HG02798 (cell line): Measurements from ENCODE around the gene EIF3I.

Experiments
- ATAC-seq: cut with Tn5 transposase; IDR thresholded peaks from one replicate; pipeline ENCODE4 v1.9.1; 2021; ENCODE audit warnings: mild to moderate bottlenecking; ENCODE audit not compliant: unreplicated experiment, poor library complexity

The EIF3I gene

DNA sequence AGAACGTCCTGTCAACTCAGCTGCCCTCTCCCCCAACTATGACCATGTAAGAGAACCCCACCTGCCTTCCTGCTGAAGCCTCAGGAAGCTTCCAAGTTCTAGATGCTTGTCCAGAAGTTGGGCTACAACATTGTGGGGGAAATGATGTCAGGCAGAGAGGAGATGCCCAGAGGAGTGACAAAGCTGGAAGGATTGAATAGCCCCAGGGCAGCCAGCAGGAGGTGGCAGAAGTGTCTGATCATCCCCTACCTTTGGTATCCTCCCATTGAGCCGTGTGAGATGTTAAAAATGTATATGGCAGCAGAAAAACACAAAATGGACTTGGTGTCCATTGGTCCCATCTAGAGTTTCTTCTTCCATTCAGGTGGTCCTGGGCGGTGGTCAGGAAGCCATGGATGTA lies 6.6 kb downstream of the EIF3I start:
- ATAC-seq: no peak

DNA sequence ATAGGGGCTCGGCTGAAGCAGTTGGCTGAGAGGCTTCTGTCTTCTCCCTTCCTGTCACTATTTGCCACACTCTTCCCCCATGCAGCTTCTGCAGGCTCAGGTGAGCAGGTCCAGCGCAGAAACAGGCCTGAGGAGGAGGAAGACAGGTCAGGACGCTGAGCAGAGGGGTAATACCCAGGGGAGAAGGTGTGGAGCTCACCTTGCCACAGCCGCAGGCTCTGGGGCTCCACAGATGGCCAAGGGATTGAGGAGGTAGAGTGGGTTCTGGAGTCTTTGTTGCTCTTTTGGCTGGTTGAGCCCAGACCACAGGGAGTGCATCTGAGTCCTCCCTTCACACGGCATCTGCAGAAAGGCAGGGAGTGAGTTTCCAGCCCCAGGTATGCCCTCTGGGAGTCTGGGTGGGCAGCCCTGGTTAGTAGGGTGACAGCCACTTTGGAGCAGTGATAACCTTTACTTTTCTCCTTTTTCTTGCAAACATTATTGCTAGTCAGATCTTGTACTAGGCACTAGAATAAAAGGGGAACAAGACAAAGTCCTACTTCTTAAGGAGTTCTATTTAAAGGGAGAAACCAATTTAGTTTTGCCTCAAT lies 9.7 kb downstream of the EIF3I start:
- ATAC-seq: no peak

DNA sequence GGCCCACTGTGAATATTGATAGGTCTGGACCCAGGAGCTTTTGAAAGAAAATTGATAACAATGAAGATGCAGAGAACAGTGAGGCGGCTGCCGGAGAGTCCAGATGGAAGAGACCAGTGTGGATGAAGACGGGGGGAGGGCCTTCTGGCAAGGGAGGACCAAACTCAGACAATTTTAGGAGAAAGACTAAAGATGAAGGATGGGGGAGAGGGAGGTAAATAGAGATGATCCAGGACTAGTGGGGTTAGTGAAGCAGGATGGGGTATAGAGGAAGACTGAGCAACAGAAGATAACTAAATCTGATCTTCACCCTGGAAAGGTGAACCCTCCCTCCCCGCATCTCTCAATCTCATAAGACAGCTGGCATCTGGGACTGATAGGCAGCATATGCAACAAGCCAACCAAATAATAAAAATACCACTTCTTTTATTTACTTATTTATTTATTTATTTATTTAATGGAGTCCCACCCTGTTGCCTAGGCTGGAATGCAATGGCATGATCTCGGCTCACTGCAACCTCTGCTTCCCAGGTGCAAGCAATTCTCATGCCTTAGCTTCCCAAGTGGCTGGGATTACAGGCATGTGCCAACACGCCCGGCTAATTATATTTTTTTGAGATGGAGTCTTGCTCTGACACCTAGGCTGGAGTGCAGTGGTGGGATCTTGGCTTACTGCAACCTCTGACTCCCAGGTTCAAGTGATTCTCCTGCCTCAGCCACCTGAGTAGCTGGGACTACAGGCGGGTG lies 10.5 kb downstream of the EIF3I start:
- no peak for ATAC-seq

DNA sequence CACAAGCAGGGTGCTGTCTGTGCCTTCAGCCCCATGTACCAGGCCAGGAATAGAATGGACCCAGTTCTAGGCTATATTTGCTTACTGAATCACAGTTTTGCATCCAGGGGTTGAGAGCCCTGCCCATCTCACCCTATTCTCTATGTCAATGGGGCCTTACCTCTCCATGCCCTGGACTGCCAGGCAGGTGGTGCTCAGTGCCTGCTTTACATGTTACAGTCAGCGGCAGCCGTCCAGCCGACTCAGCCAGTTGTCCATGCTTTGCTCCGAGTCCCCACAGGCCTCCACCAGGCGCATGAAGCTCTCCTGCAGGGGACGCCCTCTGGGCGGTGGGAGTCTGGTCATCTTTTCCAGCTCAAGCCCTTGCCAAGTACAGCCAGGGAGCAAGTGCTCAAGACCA lies 12.6 kb downstream of the EIF3I start:
- no peak for ATAC-seq

DNA sequence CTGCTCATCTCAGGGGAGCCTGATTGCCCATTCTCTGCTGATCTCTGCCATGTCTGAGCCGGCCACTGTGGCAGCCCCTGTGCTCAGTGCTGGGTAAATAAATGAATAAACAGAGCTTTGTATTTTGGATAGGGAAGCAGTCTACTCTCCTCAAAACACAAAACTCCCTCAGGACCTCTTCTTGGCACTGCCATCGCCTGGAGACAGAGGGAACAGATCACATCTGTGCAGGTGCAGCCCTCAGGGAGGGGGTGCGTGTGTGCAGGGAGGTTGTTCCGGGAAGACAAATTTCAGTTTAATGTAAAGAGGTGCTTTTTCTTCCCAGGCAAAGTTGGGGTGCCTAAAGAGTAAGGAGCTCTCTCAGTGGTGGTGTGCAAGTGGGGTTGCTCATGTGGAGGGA lies 17.1 kb downstream of the EIF3I start:
- no peak for ATAC-seq

DNA sequence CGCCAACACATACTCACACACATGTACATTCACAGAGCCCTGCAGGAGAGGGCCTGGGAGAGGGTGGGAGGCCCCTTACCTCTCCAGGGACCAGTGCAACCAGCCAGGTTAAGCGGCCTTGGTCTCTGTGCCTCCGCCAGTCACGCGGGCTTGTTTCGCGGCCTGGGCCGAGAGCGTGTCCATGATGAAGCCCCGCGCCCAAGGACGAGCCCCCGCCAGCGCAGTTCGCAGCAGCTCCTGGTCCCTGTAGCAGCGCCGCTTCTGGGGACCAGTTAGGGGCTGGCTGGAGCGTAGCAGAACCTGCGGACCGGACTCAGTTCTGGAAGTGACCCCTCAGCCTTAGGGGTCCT lies 17.6 kb downstream of the EIF3I start:
- no peak for ATAC-seq

DNA sequence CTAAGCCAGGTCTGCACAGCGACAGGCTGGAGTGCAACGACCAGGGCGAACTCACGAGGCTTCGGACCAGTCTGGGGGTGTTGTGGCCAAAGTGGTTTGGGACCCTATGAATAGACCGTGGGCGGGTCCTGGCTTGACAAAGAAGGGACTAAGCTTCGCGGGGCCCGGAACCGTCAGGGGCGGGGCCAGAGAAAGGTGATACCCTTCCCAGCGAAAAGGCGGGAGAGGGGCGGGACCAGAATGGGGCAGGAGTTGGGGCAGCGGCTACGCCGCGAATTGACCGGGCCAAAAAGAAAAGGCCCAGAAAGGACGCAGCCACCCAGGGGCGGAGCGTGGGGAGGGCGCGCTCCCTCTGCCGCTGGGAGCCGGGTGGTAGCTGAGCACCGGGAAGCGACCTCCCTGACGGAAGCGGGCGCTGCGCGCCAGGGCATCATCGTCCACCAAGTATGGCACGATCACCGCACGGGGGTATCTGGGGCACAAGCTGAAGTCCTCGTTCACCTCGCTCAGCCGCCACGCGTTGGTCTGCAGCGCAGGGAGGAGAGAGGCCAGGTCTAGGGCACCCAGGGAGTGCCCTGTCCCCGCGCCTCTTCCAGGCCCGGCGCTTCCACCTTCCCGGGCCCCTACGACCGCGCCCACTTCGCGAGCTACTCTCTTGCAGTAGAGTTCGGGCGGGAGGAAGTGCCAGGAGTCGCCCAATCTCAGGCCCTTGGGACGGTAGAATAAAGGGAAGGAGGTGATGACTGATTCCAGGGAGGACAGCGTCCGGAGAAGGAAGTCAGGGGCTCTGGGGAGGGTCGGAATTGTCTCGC lies 18.1 kb downstream of the EIF3I start:
- ATAC-seq: peak; percentile 37

DNA sequence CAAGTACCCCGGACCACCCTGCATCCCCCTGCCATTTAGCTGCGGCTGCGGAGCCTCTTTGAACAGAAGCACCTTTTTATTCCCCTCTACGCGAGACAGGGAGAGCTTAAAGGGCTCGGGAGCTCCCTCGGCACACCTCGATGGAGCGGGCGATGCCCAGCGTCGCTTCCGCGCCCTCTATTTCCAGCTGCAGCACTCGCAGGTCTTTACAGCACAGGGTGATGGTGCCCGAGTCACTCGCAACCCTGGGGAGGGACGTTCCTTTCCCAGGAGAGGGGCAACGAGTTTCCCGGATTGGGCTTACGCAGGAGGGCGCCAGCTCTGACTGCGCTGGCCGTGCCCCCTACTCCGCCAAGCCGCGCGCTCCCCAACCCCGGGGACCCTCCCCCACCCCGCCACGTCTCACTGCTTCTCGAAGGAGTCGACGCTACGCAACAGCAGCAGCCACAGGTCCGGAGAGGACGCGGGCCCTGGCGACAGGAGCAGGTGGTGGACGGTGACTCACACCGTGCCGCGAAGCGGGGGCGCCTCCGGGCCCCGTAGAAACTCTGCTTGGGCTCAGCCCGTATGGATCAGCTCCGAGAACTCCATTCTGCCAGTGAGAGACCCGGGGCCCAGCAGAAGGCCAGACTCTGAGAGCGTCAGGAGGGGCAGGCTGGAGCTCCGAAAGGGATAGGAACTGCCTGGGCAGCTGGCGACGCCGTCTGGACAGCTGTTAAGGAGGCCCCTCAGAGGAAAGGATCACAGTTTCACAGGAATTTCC lies 19.0 kb downstream of the EIF3I start:
- peak; percentile 43 for ATAC-seq

DNA sequence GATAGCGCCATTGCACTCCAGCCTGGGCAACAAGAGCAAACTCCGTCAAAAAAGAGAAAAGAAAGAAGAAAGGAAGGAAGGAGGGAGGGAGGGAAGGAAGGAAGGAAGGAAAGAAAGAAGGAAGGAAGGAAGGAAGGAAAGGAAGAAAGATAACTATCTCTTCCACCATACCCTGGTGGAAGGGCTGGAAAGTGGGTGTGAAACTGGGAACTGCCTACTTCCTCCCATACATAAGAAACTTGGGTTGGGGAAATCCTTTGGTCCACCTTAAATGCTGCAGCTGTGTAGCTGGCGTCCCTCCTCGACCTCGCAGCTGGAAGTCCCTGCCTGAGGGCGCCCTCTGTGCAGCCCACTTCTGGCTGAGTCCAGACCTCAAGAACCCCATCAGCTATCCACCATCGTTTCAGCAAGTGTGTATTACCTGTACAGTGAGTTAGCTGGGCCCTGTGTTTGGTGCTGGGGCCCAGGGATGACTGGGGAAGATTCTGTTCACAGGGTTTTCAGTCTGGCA lies 20.2 kb downstream of the EIF3I start:
- ATAC-seq: no peak

DNA sequence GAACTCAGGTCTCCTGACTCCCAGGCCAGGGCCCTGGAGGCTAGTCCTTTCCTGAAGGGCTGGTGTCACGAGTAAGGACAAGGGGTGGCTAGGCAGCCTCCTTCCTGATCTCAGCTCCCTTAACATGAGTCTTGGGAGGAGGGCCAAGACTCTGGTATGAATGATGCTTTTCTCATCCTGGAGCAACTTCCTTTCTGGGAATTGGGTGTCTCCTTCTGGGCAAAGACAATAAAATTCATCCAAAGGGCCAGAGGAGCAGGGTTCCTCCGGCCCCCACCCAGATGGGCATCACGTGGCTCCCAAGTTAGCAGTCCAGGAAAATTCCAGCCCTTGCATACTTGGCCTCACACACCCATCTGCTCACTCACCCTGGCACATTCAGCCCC lies 24.7 kb downstream of the EIF3I start, which contains the start of gene FAM167B:
TSS of gene FAM167B (plus strand) at position 335 of the 386 bp plus-strand sequence. CDS start 200 bp downstream, outside the sequence.
- no peak for ATAC-seq

DNA sequence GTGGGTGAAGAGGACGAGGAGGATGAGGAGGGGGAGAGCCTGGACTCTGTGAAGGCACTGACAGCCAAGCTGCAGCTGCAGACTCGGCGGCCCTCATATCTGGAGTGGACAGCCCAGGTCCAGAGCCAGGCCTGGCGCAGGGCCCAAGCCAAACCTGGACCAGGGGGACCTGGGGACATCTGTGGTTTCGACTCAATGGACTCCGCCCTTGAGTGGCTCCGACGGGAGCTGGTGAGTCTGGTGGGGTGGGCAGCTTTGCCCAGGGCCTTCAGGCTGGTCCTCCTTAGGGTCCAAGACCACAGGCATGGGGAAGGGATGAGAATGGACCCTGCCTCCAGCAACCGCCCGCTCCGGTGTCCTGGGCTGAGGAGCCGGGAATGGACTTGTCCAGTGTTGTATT lies 25.2 kb downstream of the EIF3I start:
- no peak for ATAC-seq

DNA sequence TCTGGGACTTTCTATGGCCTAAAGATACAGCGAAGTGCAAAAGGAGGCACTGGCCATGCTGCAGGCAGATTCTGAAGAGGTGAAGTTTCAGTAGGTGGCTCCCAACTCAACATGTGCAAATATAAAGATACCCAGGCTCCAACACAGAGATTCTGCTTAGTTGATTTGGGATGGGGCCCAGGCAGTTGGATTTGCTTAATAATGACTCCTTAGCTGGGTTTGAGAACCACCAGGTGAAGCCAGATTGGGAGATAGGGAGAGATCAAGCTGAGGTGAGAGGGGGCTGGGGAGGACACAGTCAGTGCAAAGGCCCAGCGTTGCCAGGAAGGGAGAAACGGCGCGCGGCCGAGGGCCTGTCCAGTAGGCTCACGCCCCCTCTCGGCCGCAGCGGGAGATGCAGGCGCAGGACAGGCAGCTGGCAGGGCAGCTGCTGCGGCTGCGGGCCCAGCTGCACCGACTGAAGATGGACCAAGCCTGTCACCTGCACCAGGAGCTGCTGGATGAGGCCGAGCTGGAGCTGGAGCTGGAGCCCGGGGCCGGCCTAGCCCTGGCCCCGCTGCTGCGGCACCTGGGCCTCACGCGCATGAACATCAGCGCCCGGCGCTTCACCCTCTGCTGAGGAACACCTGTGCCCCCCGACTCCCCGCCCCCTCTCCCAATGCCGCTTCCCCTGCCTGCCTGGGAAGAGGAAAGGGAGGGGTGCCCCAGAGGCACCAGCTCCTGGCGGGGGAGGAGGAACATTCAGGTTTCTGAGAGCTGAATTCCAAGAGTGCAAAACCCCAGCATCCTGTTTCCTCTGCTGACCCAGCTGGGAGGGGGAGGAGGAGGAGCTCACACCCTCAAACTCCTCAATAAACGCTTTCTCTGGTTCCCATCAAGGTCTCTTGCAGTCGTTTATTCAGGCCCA lies 26.0 kb downstream of the EIF3I start:
- peak; percentile 43 for ATAC-seq

DNA sequence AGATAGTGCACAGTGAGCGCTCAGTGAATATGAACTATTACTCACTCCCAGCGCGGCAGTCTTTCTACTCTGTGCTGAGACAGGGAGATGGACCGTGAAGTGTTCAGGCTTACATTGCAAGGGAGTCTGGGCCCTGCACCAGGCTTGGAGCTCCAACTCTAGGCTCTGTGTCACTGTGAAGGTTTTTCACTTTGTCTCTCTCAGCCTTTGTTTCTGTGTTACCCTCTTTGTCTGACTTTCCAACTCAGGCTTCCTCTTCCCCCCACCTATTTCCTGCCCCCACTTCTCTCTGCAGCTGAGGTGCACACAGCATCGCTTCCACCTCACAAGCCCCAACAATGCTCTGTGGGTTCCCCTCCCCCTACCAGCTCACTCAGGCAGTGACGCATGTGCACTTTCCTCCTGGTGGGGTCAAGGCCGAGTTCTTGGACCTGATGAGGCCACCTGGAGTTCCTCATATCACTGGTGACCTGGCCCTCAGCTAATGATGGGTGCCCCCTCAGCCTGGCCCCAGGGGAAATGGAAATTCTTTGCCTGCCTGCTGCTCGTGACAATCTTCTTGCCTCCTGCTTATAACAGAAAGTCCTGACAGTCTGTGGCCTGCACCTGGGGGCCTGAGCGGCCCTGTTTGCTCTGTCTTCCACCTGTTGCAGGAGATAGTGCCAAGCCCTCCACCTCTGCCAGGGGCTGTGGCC lies 27.8 kb downstream of the EIF3I start:
- ATAC-seq: peak; percentile 57

DNA sequence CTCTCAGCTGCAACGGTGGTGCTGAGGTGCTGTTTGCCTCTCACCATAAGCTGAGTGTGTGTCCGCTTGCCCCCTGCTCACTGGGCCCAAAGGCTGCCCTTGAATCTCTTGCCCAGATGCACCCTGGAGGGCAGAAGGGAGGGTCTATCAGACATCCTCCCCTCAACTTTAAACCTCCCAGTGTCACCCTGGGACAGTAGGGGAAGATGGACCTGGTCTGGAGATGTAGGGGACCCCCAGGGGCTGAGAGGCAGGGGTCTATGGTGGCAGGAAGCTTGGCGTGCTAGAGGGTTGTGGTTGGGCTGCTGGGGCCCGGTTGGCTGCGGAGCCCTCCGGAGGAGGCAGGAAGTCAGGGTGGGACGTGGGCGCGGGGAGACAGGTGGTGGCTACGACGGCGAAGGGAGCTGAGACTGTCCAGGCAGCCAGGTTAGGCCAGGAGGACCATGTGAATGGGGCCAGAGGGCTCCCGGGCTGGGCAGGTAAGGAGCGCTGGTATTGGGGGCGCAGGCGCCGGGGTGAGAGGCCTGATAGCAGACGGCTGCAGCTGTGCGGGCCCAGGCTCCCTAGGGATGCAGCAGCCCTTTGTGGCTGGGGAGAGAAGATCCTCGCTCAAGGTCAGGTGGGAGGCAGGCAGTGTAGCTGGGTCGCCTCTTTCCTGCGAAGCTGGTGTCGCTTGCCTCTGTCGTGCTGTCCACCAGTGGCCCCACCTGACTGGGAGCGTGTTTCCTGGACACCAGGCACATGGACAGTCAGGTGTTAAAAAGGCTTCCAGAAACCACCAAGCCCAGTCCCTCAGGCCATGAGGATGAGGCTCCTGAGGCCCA lies 28.9 kb downstream of the EIF3I start, which contains the start of gene LCK:
TSS of gene LCK (plus strand) at position 373 of the 824 bp plus-strand sequence. CDS start 23,065 bp downstream, outside the sequence.
- ATAC-seq: no peak

DNA sequence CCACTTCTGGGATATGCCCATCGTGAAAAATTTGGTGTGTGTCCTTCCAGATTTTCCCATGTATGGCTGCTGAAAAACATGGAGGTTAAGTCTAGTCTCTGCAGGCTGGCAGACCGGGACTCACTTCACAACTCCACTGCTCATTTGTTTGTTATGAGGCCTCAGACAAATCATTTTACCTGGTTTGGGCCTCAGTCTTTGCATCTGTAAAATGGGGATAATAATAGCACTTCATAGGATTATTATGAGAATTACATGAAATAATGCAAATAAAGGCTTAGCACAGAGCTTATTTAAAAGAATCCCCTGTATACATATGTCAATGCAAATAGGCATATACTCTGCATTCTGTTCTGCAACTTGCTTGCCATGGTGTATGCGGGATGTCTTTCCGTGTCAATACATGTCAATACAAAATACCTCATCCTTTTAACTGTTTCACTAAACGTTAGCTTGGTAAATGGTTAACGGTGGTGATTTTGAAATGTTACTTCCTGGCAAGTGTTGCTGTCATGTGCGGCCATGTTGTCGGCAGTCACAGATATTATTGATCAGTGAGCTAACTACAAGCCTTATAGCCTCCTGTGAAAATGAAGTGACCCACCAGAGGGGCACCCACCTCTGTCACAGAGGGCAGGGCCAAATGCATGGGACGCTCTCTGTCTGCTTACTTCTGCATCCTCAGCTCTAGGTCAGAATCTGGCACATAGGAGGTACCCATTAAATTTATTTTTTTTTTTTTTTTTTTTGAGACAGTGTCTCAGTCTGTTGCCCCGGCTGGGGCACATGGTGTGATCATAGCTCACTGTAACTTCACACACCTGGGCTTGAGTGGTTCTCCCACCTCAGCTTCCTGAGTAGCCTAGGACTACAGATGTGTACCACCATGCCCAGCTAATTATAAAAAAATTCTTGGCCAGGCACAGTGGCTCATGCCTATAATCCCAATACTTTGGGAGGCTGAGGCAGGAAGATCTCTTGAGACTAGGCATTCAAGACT lies 33.2 kb downstream of the EIF3I start:
- ATAC-seq: no peak

DNA sequence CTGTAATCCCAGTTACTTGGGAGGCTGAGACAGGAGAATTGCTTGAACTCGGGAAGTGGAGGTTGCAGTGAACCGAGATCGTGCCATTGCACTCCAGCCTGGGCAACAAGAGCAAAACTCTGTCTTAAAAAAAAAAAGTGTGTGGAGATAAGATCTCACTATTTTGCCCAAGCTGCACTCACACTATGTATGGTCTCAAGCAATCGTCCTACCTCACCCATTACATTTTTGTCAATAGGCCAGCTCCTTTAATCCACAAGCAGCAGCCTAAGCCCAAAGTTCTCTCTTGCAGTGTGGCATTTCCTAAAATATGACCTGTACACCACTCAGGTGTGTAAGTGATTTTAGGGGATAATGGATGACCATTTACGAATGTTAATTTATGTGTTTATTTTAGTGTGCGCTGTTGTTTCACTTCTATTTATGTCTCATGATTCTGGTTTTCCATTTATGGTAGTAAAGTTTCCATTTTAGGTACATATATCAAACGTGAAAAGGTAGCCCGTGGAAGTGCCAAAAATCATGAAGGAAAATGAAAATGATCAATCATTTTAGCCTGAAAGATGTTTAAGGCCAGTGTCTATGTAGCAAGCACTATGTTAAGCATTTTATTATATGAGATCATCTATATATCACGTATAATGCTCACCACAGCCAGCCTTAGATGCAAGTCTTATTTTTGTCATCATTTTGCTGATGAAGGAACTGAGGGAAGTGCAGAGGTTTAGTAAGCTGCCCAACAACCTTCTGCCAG lies 34.4 kb downstream of the EIF3I start:
- no peak for ATAC-seq
